ENCODE results near the gene GPR4.

GPR4 gene

GRCh38 chr19:45613926-45614725, 12.1 kb upstream of the GPR4 start:
- Histone ChIP-seq H3K9me3 (replicated peaks in 1 of 11) (peaks cover 0 to 14% (median 4%) of the 10 kb centered on the region in 11 experiments; a peak in 14 of 22 replicates), H3K36me3 (peaks cover 70 to 89% (median 80%) of the 10 kb centered on the region in 11 experiments), H3K4me2 (peak overlapping the region in 9 of 11 experiments; percentile 46 to 92 (median 69); a peak in 18 of 22 replicates), H3K9ac (peak overlapping the region; percentile 1 to 54 (median 28); a peak in 9 of 22 replicates), H3K27me3 (no peaks in the 10 kb centered on the region), H3K27ac (peak overlapping the region in 9 of 11 experiments; percentile 34 to 63 (median 47); a peak in 13 of 22 replicates), H4K20me1 (peaks cover 0 to 14% (median 0%) of the 10 kb centered on the region in 11 experiments; a peak in 3 of 22 replicates), H3K4me3 (0 out of 20 replicates have a peak overlapping the region, but pooled peaks of 2 of the 10 experiments have one; percentile 11 to 20), H3K4me1 (peaks cover 4 to 40% (median 28%) of the 10 kb centered on the region in 10 experiments; a peak in 19 of 20 replicates)
- TF ChIP-seq Cebpa-rat (IDR thresholded peaks at IDR 0.05), result no peak

DNA sequence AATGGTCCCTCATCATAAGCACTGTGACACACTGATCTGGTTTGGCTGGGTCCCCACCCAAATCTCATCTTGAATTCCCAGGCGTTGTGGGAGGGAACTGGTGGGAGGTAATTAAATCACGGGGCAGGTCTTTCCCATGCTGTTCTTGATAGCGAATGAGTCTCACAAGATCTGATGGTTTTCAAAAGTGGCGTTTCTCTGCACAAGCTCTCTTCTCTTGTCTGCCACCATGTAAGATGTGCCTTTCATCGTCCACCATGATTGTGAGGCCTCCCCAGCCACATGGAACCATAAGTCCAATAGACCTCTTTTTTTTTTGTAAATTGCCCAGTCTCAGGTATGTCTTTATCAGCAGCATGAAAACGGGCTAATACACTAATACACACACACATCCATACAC, 6.9 kb upstream of the GPR4 start:
- H3K4me3 ChIP-seq, result no peak overlapping the region
- no peak overlapping the region for H3K4me2 ChIP-seq
- no peak overlapping the region for H3K27ac ChIP-seq
- H4K20me1 ChIP-seq, result peaks cover 0 to 5% (median 0%) of the 10 kb centered on the region in 11 experiments; a peak in 3 of 22 replicates
- peaks cover 9 to 31% (median 27%) of the 10 kb centered on the region in 10 experiments for H3K4me1 ChIP-seq
- H3K36me3 ChIP-seq, result peaks cover 50 to 55% (median 54%) of the 10 kb centered on the region in 11 experiments
- no peak for TF ChIP-seq Cebpa-rat (IDR thresholded peaks at IDR 0.05)
- no peak overlapping the region for H3K9ac ChIP-seq
- peaks cover 0 to 10% (median 8%) of the 10 kb centered on the region in 11 experiments; a peak in 11 of 22 replicates for H3K27me3 ChIP-seq
- H3K9me3 ChIP-seq (replicated peaks in 1 of 11), result peaks cover 0 to 15% (median 9%) of the 10 kb centered on the region in 11 experiments; a peak in 15 of 22 replicates

- Histone ChIP-seq H3K9ac (peak overlapping the region in 10 of 11 experiments; percentile 1 to 48 (median 35); a peak in 14 of 22 replicates), H3K4me2 (peak overlapping the region; percentile 82 to 91 (median 86)), H4K20me1 (no peaks in the 10 kb centered on the region; a peak in 2 of 22 replicates), H3K27ac (peak overlapping the region in 4 of 11 experiments; percentile 6 to 27 (median 18); a peak in 6 of 22 replicates), H3K4me1 (peaks cover 4 to 19% (median 18%) of the 10 kb centered on the region in 10 experiments), H3K36me3 (peaks cover 34 to 39% (median 38%) of the 10 kb centered on the region in 11 experiments), H3K9me3 (replicated peaks in 1 of 11) (peaks cover 0 to 15% (median 9%) of the 10 kb centered on the region in 11 experiments; a peak in 15 of 22 replicates), H3K4me3 (peak overlapping the region in 8 of 10 experiments; percentile 4 to 43 (median 21); a peak in 9 of 20 replicates), H3K27me3 (peaks cover 11 to 26% (median 23%) of the 10 kb centered on the region in 11 experiments)
- no peak for TF ChIP-seq Cebpa-rat (IDR thresholded peaks at IDR 0.05)
These were observed 5.3 kb upstream of the GPR4 start for GRCh38 chr19:45607071-45608029.

DNA sequence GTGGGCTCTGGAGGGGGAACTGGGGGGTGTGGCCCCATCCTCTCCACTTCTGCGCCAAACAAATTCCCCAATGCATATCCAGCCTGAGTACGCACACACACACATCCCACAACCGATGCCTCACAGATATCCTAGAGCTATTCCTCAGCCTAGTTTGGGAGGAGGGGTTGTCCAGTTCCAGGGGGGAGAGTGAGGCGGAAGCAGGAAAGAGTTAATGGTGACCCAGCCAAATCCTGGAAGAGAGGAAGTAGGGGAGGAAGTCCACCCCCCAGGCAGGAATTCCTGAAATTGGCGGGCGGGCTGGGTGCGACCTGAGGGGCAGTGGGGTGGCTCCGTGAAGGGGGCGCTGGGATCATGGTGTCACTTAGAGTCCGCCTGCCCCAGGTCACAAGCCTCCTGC, 897 bp downstream of the GPR4 start:
- Histone ChIP-seq H4K20me1 (peaks cover 0 to 8% (median 0%) of the 10 kb centered on the region in 11 experiments; a peak in 6 of 22 replicates), H3K4me2 (peak overlapping the region in 4 of 11 experiments; percentile 8 to 95 (median 33); a peak in 7 of 22 replicates), H3K27me3 (peaks cover 45 to 88% (median 83%) of the 10 kb centered on the region in 11 experiments), H3K36me3 (no peaks in the 10 kb centered on the region), H3K9ac (no peak overlapping the region), H3K4me1 (peaks cover 32 to 50% (median 45%) of the 10 kb centered on the region in 10 experiments), H3K4me3 (no peak overlapping the region), H3K9me3 (replicated peaks in 1 of 11) (no peaks in the 10 kb centered on the region), H3K27ac (no peak overlapping the region)
- no peak for TF ChIP-seq Cebpa-rat (IDR thresholded peaks at IDR 0.05)

DNA sequence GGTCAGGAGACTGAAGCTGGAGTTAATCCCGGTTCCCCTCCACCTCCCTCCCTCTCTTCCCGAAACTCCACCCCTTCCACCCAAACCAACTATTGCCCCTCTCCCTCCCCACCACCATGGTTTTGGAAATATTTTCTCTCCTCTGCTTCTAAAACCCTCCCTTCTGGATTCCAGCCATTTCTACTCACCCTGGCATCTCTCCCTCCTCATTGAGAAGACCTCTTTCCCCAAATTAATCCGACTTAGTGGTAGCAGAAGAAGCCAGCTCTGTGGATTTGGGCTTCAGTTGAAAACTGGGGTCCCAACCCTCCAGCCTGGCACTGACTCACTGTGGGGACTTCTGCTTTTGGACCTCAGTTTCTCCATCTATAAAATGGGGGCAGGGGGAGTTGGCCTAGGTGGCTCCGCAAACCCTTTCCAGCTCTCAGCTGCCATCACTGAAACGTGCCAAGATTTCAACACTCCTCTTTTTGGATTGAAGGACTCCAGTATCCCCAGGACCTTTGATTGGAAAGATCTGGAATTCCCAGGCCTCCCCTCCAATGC, 1.6 kb downstream of the GPR4 start:
- Histone ChIP-seq H3K4me3 (peak overlapping the region in 1 of 10 experiments; percentile 61; a peak in 1 of 20 replicates), H3K36me3 (no peaks in the 10 kb centered on the region), H3K9ac (no peak overlapping the region), H3K27me3 (peaks cover 45 to 95% (median 90%) of the 10 kb centered on the region in 11 experiments), H3K27ac (no peak overlapping the region), H3K4me1 (peaks cover 32 to 50% (median 45%) of the 10 kb centered on the region in 10 experiments), H3K4me2 (peak overlapping the region; percentile 89 to 97 (median 94)), H3K9me3 (replicated peaks in 1 of 11) (no peaks in the 10 kb centered on the region), H4K20me1 (peaks cover 0 to 8% (median 0%) of the 10 kb centered on the region in 11 experiments; a peak in 6 of 22 replicates)
- no peak; a peak in 1 of 22 replicates for TF ChIP-seq Cebpa-rat (IDR thresholded peaks at IDR 0.05)

GRCh38 chr19:45599286-45599685, 2.7 kb downstream of the GPR4 start:
- H3K27me3 ChIP-seq, result peaks cover 45 to 94% (median 88%) of the 10 kb centered on the region in 11 experiments
- H3K4me3 ChIP-seq, result peak overlapping the region; percentile 11 to 61 (median 34); a peak in 10 of 20 replicates
- no peak overlapping the region for H3K27ac ChIP-seq
- H3K9ac ChIP-seq, result peak overlapping the region in 10 of 11 experiments; percentile 11 to 52 (median 36); a peak in 6 of 22 replicates
- TF ChIP-seq Cebpa-rat (IDR thresholded peaks at IDR 0.05), result no peak
- H4K20me1 ChIP-seq, result peaks cover 0 to 8% (median 0%) of the 10 kb centered on the region in 11 experiments; a peak in 6 of 22 replicates
- no peaks in the 10 kb centered on the region for H3K9me3 ChIP-seq (replicated peaks in 1 of 11)
- peaks cover 32 to 50% (median 45%) of the 10 kb centered on the region in 10 experiments for H3K4me1 ChIP-seq
- H3K36me3 ChIP-seq, result no peaks in the 10 kb centered on the region
- peak overlapping the region; percentile 89 to 97 (median 94) for H3K4me2 ChIP-seq

GRCh38 chr19:45598267-45599001, 3.6 kb downstream of the GPR4 start:
- peaks cover 44 to 86% (median 82%) of the 10 kb centered on the region in 11 experiments for H3K27me3 ChIP-seq

More at GRCh38 chr19:45598267-45599001, 3.6 kb downstream of the GPR4 start:
- TF ChIP-seq Cebpa-rat (IDR thresholded peaks at IDR 0.05), result no peak
- Histone ChIP-seq H3K9me3 (replicated peaks in 1 of 11) (no peaks in the 10 kb centered on the region), H3K4me3 (peak overlapping the region; percentile 18 to 61 (median 34); a peak in 17 of 20 replicates), H3K4me2 (peak overlapping the region; percentile 89 to 97 (median 94)), H3K9ac (peak overlapping the region in 10 of 11 experiments; percentile 7 to 52 (median 38); a peak in 12 of 22 replicates), H3K36me3 (no peaks in the 10 kb centered on the region), H3K4me1 (peaks cover 32 to 50% (median 45%) of the 10 kb centered on the region in 10 experiments), H3K27ac (no peak overlapping the region), H4K20me1 (peaks cover 0 to 8% (median 0%) of the 10 kb centered on the region in 11 experiments; a peak in 6 of 22 replicates)
